Fibroblast of villous mesenchyme (primary cell): ENCODE results near the gene TFAP2C. TPM values are rescaled to one million over a fixed set of nuclear protein-coding genes. Genes with fewer than 3 reads are reported as not detected.

Experiments used
- DNase-seq: peaks from one replicate; pipeline ENCODE4 v3.0.0-alpha.2; 2010; ENCODE audit warnings: low read depth
- H3K4me3 ChIP-seq: 2 replicates; pipeline ENCODE4 v1.5.1; 2011; ENCODE audit warnings: low read depth, mild to moderate bottlenecking, low read length
- total RNA-seq: library from RNA; depleted of rRNA; stranded (reverse); fragments of >200 nt; gene quantifications from 2 replicates; pipeline ENCODE4 v1.2.3, GENCODE V29; 2012
- TF ChIP-seq, protein P1 (sequence below): IDR thresholded peaks from 2 replicates; pipeline ENCODE4 v1.5.1; 2012; ENCODE audit warnings: low read depth, mild to moderate bottlenecking, low read length; ENCODE audit not compliant: insufficient read depth

Gene TFAP2C
- 13.5 and 18.1 TPM in 2 replicates for total RNA-seq

DNA sequence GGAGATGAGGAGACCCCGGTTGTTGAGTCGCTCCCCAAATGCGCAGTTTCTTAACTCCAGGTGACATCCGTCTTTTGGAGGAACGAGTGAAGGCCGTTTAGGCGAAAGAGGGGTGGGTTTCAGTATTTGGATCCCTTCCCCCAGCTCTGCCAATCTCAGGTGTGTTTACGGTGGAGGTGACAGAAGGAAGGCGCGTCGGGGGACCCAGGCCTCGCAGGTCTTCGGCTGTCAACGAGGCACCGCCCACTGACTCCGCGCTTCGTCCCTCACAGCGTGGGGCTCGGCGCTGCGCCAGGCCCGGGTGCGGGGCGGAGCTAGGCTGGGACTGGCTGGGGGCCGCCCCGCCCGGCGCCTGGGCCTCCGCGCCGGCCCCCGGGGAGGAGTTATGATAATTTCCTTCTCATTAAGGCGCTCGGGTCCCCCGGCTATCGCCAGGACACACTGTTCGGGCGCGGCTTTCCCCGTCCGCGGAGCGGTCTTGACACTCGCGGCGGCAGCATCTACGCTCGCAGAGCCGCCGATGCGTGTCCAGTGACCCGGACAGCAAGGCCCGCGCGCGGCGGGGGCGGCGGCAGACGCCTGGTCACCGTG is at the start of gene TFAP2C:
TFAP2C (plus strand) TSS at position 434 of the 591 bp plus-strand sequence. CDS start 239 bp downstream, outside the sequence.
- TF ChIP-seq, protein P1, sequence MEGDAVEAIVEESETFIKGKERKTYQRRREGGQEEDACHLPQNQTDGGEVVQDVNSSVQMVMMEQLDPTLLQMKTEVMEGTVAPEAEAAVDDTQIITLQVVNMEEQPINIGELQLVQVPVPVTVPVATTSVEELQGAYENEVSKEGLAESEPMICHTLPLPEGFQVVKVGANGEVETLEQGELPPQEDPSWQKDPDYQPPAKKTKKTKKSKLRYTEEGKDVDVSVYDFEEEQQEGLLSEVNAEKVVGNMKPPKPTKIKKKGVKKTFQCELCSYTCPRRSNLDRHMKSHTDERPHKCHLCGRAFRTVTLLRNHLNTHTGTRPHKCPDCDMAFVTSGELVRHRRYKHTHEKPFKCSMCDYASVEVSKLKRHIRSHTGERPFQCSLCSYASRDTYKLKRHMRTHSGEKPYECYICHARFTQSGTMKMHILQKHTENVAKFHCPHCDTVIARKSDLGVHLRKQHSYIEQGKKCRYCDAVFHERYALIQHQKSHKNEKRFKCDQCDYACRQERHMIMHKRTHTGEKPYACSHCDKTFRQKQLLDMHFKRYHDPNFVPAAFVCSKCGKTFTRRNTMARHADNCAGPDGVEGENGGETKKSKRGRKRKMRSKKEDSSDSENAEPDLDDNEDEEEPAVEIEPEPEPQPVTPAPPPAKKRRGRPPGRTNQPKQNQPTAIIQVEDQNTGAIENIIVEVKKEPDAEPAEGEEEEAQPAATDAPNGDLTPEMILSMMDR: no peak
- H3K4me3 ChIP-seq: peak within 1 kb of the TSS; percentile 72
- peak; percentile 72 for DNase-seq

- TF ChIP-seq, protein P1: no peak
- DNase-seq: no peak
- H3K4me3 ChIP-seq: no peak overlapping the region
Observed at GRCh38 chr20:56580226-56580625, 48.9 kb upstream of the TFAP2C start.

- TF ChIP-seq, protein P1: no peak
- H3K4me3 ChIP-seq: no peak overlapping the region
- DNase-seq: no peak
Observed at GRCh38 chr20:56581701-56582100, 47.4 kb upstream of the TFAP2C start.

DNA sequence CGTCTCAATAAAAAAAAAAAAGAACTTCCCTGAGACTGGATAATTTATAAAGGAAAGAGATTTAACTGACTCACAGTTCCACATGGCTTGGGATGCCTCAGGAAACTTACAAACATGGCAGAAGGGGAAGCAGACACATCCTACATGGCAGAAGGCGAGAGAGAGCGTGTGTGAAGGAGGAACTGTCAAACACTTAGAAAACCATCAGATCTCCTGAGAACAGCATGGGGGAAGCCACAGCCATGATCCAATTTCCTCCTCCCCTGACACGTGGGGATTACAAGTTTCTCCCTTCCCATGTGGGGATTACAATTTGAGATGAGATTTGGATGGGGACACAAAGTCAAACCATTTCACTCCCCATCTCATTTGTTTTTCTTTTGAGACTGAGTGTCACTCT is 46.6 kb upstream of the TFAP2C start:
- TF ChIP-seq, protein P1: no peak
- no peak for DNase-seq
- no peak overlapping the region for H3K4me3 ChIP-seq

- DNase-seq: no peak
- TF ChIP-seq, protein P1: no peak
- H3K4me3 ChIP-seq: no peak overlapping the region
Observed at GRCh38 chr20:56584916-56585315, 44.2 kb upstream of the TFAP2C start.

GRCh38 chr20:56587307-56588041 is 41.6 kb upstream of the TFAP2C start:
- TF ChIP-seq, protein P1: no peak
- no peak overlapping the region for H3K4me3 ChIP-seq
- no peak for DNase-seq
